SU-DHL-6 (cell line): ENCODE measurements around the gene DBX1.

Experiments
- H2AFZ ChIP-seq: fragments of 200-600 bp; sonication (generic); 2 replicates; pipeline ENCODE4 v1.6.1; 2014; ENCODE audit warnings: low read depth, mild to moderate bottlenecking, moderate library complexity, mixed read lengths, antibody characterized with exemption, low read length; ENCODE audit not compliant: severe bottlenecking
- H3F3A ChIP-seq: fragments of 200-600 bp; shearing (Covaris generic); 2 replicates; pipeline ENCODE4 v1.6.0; 2016; ENCODE audit warnings: antibody characterized with exemption, mild to moderate bottlenecking; ENCODE audit not compliant: insufficient read depth
- H3K27ac ChIP-seq: fragments of 200-600 bp; sonication (generic); 2 replicates; pipeline ENCODE4 v1.5.1; 2016; ENCODE audit warnings: low read depth, mild to moderate bottlenecking, low read length, moderate library complexity, mixed read lengths
- H3K27me3 ChIP-seq: fragments of 200-600 bp; sonication (generic), shearing (Covaris generic); 2 replicates; pipeline ENCODE4 v1.6.0; 2014; ENCODE audit warnings: mild to moderate bottlenecking, low read length
- H3K36me3 ChIP-seq: fragments of 200-600 bp; sonication (generic); 2 replicates; pipeline ENCODE4 v1.6.1; 2014; ENCODE audit warnings: mild to moderate bottlenecking, low read length, mixed read lengths
- H3K4me2 ChIP-seq: fragments of 300-600, 200-600 bp; shearing (Covaris generic), sonication (generic); 2 replicates; pipeline ENCODE4 v1.6.0; 2014; ENCODE audit warnings: low read length, low read depth, mild to moderate bottlenecking; ENCODE audit not compliant: poor library complexity, severe bottlenecking
- H3K4me3 ChIP-seq: fragments of 200-600 bp; sonication (generic); 2 replicates; pipeline ENCODE4 v1.5.1; 2014; ENCODE audit warnings: antibody characterized with exemption, low read length, mild to moderate bottlenecking, mixed read lengths; ENCODE audit not compliant: insufficient read depth, poor library complexity, severe bottlenecking
- H3K79me2 ChIP-seq: fragments of 200-600 bp; sonication (generic); 2 replicates; pipeline ENCODE4 v1.6.1; 2014; ENCODE audit warnings: mild to moderate bottlenecking, low read length, moderate library complexity; ENCODE audit not compliant: insufficient read depth
- H3K9ac ChIP-seq: fragments of 200-600 bp; sonication (generic); 2 replicates; pipeline ENCODE4 v1.7.0; 2014; ENCODE audit warnings: mild to moderate bottlenecking, low read length
- H3K9me2 ChIP-seq: fragments of 200-600 bp; sonication (generic); replicated peaks from 2 replicates; pipeline ENCODE4 v1.6.1; 2014; ENCODE audit warnings: low read length; ENCODE audit not compliant: insufficient read depth
- H3K9me3 ChIP-seq: fragments of 200-600 bp; sonication (generic); 2 replicates; pipeline ENCODE4 v1.6.1; 2014; ENCODE audit warnings: low read length, mixed read lengths; ENCODE audit not compliant: insufficient read depth
- H4K20me1 ChIP-seq: fragments of 200-600 bp; sonication (generic); 2 replicates; pipeline ENCODE4 v1.6.1; 2014; ENCODE audit warnings: low read depth, mild to moderate bottlenecking, antibody characterized with exemption, low read length, moderate library complexity, mixed read lengths
- CTCF ChIP-seq: fragments of 200-600 bp; sonication (generic); IDR thresholded peaks from one replicate; pipeline ENCODE4 v1.5.1; 2017; ENCODE audit warnings: antibody characterized with exemption, mild to moderate bottlenecking, low read length, moderate library complexity; ENCODE audit not compliant: insufficient read depth, poor library complexity, severe bottlenecking
- EZH2phosphoT487 ChIP-seq: fragments of 200-600 bp; sonication (generic), shearing (Covaris generic); conservative IDR thresholded peaks from 2 replicates; pipeline ENCODE4 v1.6.1; 2018; ENCODE audit warnings: mild to moderate bottlenecking, antibody characterized with exemption, low read length, moderate library complexity, mixed read lengths

DBX1 gene, protein sequence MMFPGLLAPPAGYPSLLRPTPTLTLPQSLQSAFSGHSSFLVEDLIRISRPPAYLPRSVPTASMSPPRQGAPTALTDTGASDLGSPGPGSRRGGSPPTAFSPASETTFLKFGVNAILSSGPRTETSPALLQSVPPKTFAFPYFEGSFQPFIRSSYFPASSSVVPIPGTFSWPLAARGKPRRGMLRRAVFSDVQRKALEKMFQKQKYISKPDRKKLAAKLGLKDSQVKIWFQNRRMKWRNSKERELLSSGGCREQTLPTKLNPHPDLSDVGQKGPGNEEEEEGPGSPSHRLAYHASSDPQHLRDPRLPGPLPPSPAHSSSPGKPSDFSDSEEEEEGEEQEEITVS

GRCh38 chr11:20160425-20161229 is at the start of gene DBX1:
Gene DBX1 (minus strand): TSS chr11:20160475. CDS start chr11:20160324, 151 bp downstream.
- no peak within 1 kb of the TSS for H3K4me3 ChIP-seq
- no peaks in the 10 kb centered on the region for H3K9me3 ChIP-seq
- TF ChIP-seq EZH2phosphoT487 (no peak), CTCF (no peak)
- H3K4me2 ChIP-seq = no peak within 1 kb of the TSS
- no peaks in the 10 kb centered on the region for H3F3A ChIP-seq
- no peaks in the 10 kb centered on the region for H3K27me3 ChIP-seq
- H3K27ac ChIP-seq = no peak within 1 kb of the TSS
- H4K20me1 ChIP-seq = no peaks in the 10 kb centered on the region
- no peaks in the 10 kb centered on the region for H3K36me3 ChIP-seq
- no peak within 1 kb of the TSS for H2AFZ ChIP-seq
- no peak within 1 kb of the TSS for H3K9ac ChIP-seq
- H3K79me2 ChIP-seq = no peaks in the 10 kb centered on the region
- no peaks in the 10 kb centered on the region for H3K9me2 ChIP-seq

DNA sequence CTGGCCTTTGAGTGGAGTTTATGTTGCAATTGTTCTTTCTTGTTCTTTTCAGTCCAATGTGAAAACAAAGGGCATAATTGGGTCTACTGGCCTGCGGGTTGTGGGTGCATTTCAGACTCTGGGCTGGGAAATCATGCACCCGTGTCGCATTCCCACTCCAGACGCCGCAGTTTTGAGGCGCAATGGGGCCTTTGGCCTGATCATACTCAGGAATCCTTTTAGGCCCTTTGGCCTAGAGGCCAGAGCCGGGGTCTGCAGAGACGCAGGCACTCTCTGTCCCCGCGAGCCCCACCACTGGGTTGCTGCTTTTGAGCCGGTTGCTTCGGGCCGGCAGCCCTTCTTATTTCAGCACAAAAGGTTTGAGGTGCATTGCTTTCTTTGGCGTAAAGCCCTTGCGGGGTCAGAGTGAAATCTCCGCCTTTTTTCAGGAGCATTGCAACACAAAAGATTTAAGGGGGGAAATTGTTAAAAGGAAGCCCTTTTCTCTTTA is 48.4 kb upstream of the DBX1 start:
- H3K27ac ChIP-seq = no peak overlapping the region
- TF ChIP-seq EZH2phosphoT487 (no peak), CTCF (no peak)
- H3K9me3 ChIP-seq = no peaks in the 10 kb centered on the region
- H3K4me2 ChIP-seq = no peak overlapping the region
- H3K36me3 ChIP-seq = no peaks in the 10 kb centered on the region
- H3K4me3 ChIP-seq = no peak overlapping the region
- H4K20me1 ChIP-seq = no peaks in the 10 kb centered on the region
- H3K27me3 ChIP-seq = no peaks in the 10 kb centered on the region
- no peaks in the 10 kb centered on the region for H3K9me2 ChIP-seq
- H3F3A ChIP-seq = no peaks in the 10 kb centered on the region
- H2AFZ ChIP-seq = no peak overlapping the region
- H3K79me2 ChIP-seq = no peaks in the 10 kb centered on the region
- no peak overlapping the region for H3K9ac ChIP-seq

DNA sequence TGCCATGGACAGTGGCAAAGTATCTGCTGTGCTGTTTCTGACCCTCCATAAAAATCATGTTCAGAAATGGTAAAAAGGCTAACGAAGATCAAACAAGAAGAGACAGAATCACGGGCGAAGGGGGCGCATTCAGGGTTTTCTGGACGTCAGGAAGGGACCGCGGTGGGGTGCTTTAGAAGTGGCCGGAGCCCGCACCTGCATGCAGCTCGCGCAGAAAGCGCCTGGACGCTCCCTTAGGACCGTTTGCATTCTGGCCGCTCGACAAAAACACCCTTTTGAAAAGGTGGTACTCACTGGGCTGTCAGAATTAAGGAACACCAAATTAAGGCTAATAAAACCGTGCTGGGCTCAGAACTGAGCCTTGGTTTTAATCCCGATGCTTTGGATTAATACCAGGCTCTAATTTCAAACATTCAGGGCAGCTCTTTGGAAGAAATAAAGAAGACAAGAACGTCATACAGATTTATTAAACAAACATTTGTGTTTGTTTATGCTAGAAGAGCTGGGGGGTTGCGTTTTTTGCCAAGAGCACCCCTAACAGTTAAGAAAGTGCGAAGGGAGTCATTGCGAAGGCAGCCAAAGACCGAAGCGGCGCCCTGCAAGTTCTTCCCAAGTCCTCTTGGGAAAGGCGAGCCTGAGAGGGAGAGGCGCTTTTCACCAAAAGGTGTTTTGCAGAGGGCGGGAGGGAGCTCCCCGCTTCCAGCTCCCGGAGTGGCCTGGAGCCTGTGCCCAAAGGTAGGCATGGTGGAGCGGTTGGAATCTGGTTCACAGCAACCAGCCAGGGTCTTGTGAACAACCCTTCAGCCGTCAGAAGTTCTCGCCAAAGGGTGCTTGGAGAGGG is 47.7 kb upstream of the DBX1 start:
- Histone ChIP-seq H3K4me2 (no peak overlapping the region), H3K9ac (no peak overlapping the region), H3K9me2 (no peaks in the 10 kb centered on the region), H3K27me3 (no peaks in the 10 kb centered on the region), H2AFZ (no peak overlapping the region), H3K79me2 (no peaks in the 10 kb centered on the region), H3K36me3 (no peaks in the 10 kb centered on the region), H3F3A (no peaks in the 10 kb centered on the region), H4K20me1 (no peaks in the 10 kb centered on the region), H3K9me3 (no peaks in the 10 kb centered on the region), H3K4me3 (no peak overlapping the region), H3K27ac (no peak overlapping the region)
- TF ChIP-seq EZH2phosphoT487 (no peak), CTCF (no peak)
